HepG2 (cell line): ENCODE measurements around the gene HSPB7. TPM values are rescaled to one million over a fixed set of nuclear protein-coding genes. Genes with fewer than 3 reads are reported as not detected.

Source experiments
- CHD4 ChIP-seq: fragments of 200-600 bp; sonication (generic); IDR thresholded peaks from 2 replicates; pipeline ENCODE4 v1.7.0; 2017; ENCODE audit warnings: mild to moderate bottlenecking, low read length, borderline replicate concordance
- ELF3 ChIP-seq: IDR thresholded peaks from 2 replicates; pipeline ENCODE4 v1.6.1; 2016; ENCODE audit warnings: missing genetic modification reagents, missing compliant biosample characterization
- KDM2A ChIP-seq: sonication (generic); formaldehyde crosslinking; IDR thresholded peaks from 2 replicates; pipeline ENCODE4 v1.4.0; 2020; ENCODE audit warnings: low read depth, missing genetic modification reagents, borderline replicate concordance
- KLF15 ChIP-seq: sonication (generic); formaldehyde crosslinking; IDR thresholded peaks from 2 replicates; pipeline ENCODE4 v1.8.1; 2023; ENCODE audit warnings: borderline replicate concordance, mild to moderate bottlenecking, inconsistent platforms, missing genetic modification reagents, mixed read lengths
- MATR3 ChIP-seq: sonication (generic); formaldehyde crosslinking; IDR thresholded peaks from 2 replicates; pipeline ENCODE4 v1.4.0; 2020; ENCODE audit warnings: missing genetic modification reagents
- MEF2D ChIP-seq: sonication (generic); formaldehyde crosslinking; IDR thresholded peaks from 2 replicates; pipeline ENCODE4 v1.5.1; 2020; ENCODE audit warnings: mild to moderate bottlenecking, missing genetic modification reagents
- NFE2L2 ChIP-seq: fragments of 150-350 bp; IDR thresholded peaks from 2 replicates; pipeline ENCODE4 v1.6.1; 2014; ENCODE audit warnings: low read length
- PHF21A ChIP-seq: sonication (generic); formaldehyde crosslinking; IDR thresholded peaks from 2 replicates; pipeline ENCODE4 v1.5.0; 2020; ENCODE audit warnings: mild to moderate bottlenecking, missing genetic modification reagents
- POGZ ChIP-seq: sonication (generic); formaldehyde crosslinking; IDR thresholded peaks from 2 replicates; pipeline ENCODE4 v1.4.0; 2020; ENCODE audit warnings: mild to moderate bottlenecking, missing genetic modification reagents
- SKIL ChIP-seq: sonication (generic); formaldehyde crosslinking; IDR thresholded peaks from 2 replicates; pipeline ENCODE4 v1.8.0; 2022; ENCODE audit warnings: missing genetic modification reagents, mild to moderate bottlenecking, moderate library complexity, borderline replicate concordance
- SP5 ChIP-seq: IDR thresholded peaks from 2 replicates; pipeline ENCODE4 v1.6.1; 2016; ENCODE audit warnings: low read depth, borderline replicate concordance
- ZBTB43 ChIP-seq: sonication (generic); formaldehyde crosslinking; conservative IDR thresholded peaks from 2 replicates; pipeline ENCODE4 v1.4.0; 2020; ENCODE audit warnings: missing genetic modification reagents
- ZBTB7B ChIP-seq: sonication (generic); formaldehyde crosslinking; IDR thresholded peaks from 2 replicates; pipeline ENCODE4 v1.4.0; 2020; ENCODE audit warnings: missing genetic modification reagents
- polyA plus RNA-seq, 8 experiments: library from polyadenylated mRNA; depleted of rRNA in 3 of 8; stranded (reverse) in 7 of 8; unstranded in 1 of 8; fragments of >200 nt; fragmentation: Illumina TruSeq in 4 of 8; extraction: Trizol in 4 of 8; gene quantifications; 2 replicates each; pipeline versions ENCODE4 v1.2.1 to v1.2.3, GENCODE V29; 2011 to 2016; ENCODE audit warnings: low read depth in 4 of 8, missing spikeins in 1 of 8, mixed read lengths in 1 of 8; ENCODE audit not compliant: insufficient read depth in 1 of 8
- total RNA-seq, 5 experiments: library from RNA; depleted of rRNA; stranded (reverse); fragments of >200 nt; fragmentation: Illumina TruSeq; extraction: Trizol; gene quantifications; 2 replicates each; pipeline ENCODE4 v1.2.3, GENCODE V29; 2016; ENCODE audit warnings: low read depth in 1 of 5
- TF ChIP-seq, protein P1 (sequence below): sonication (generic); formaldehyde crosslinking; IDR thresholded peaks from 2 replicates; pipeline ENCODE4 v1.4.0; 2020; ENCODE audit warnings: missing genetic modification reagents, borderline replicate concordance
- TF ChIP-seq, protein P2 (sequence below): sonication (generic); formaldehyde crosslinking; IDR thresholded peaks from 2 replicates; pipeline ENCODE4 v1.4.0; 2020; ENCODE audit warnings: missing genetic modification reagents; ENCODE audit errors: not compliant biosample characterization
- TF ChIP-seq, protein P3 (sequence below): sonication (generic); formaldehyde crosslinking; IDR thresholded peaks from 2 replicates; pipeline ENCODE4 v1.8.1; 2022; ENCODE audit warnings: low read depth, mild to moderate bottlenecking, missing genetic modification reagents

HSPB7 gene
- total and polyA plus RNA-seq, 2 of the 13 experiments (the other 11 are each of a cell fraction or from before 2014, with no cell fraction given): 0.20 TPM; not detected in 1

DNA sequence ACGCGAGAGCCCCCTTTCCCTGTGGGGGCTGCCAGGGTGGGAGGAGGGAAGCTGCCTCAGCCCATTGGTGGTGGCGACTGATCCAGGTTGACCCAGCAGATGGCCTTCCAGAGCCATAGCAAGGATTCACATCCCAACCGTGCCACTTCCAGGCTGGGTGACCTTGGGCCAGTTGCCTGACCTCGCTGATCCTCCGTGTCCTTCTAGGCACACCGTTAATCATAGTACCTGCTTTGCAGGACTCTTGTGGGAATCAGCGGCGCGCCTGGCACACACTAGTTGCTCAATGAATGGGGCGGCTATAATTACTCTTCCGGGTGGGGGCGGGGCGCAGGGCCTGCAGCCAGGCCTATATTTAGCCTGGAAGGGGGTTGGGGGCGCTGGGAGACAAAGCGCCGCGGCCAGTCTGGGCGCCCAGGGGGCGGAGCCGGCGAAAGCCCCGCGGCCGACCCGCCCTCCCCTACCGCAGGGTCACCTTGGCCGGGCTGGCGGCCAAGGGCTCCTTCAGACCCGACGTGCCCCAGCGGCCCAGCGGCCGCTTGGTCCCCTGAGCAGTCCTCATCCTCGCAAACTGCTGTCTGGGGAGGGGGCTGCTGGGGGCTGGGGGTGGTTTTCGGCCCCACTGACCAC lies 5.1 kb downstream of the HSPB7 start (continued):
- TF ChIP-seq, protein P1, sequence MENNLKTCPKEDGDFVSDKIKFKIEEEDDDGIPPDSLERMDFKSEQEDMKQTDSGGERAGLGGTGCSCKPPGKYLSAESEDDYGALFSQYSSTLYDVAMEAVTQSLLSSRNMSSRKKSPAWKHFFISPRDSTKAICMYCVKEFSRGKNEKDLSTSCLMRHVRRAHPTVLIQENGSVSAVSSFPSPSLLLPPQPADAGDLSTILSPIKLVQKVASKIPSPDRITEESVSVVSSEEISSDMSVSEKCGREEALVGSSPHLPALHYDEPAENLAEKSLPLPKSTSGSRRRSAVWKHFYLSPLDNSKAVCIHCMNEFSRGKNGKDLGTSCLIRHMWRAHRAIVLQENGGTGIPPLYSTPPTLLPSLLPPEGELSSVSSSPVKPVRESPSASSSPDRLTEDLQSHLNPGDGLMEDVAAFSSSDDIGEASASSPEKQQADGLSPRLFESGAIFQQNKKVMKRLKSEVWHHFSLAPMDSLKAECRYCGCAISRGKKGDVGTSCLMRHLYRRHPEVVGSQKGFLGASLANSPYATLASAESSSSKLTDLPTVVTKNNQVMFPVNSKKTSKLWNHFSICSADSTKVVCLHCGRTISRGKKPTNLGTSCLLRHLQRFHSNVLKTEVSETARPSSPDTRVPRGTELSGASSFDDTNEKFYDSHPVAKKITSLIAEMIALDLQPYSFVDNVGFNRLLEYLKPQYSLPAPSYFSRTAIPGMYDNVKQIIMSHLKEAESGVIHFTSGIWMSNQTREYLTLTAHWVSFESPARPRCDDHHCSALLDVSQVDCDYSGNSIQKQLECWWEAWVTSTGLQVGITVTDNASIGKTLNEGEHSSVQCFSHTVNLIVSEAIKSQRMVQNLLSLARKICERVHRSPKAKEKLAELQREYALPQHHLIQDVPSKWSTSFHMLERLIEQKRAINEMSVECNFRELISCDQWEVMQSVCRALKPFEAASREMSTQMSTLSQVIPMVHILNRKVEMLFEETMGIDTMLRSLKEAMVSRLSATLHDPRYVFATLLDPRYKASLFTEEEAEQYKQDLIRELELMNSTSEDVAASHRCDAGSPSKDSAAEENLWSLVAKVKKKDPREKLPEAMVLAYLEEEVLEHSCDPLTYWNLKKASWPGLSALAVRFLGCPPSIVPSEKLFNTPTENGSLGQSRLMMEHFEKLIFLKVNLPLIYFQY (CRISPR knock-in tag): no peak
- TF ChIP-seq KLF15 (no peak), KDM2A (CRISPR knock-in tag) (peak; percentile 74), POGZ (CRISPR knock-in tag) (peak; percentile 11; the same call in 1 of the 2 replicates), ZBTB43 (no peak), CHD4 (no peak), ZBTB7B (CRISPR knock-in tag) (0 out of 2 replicates have a peak, but pooled peaks have one; percentile 34), SKIL (peak; percentile 67; the same call in 1 of the 2 replicates), SP5 (CRISPR knock-in tag) (peak; percentile 73; the same call in 1 of the 2 replicates), PHF21A (CRISPR knock-in tag) (peak; percentile 64), NFE2L2 (no peak), ELF3 (CRISPR knock-in tag) (peak; percentile 40; the same call in 1 of the 2 replicates), MEF2D (CRISPR knock-in tag) (peak; percentile 98), MATR3 (CRISPR knock-in tag) (no peak)
- TF ChIP-seq, protein P2, sequence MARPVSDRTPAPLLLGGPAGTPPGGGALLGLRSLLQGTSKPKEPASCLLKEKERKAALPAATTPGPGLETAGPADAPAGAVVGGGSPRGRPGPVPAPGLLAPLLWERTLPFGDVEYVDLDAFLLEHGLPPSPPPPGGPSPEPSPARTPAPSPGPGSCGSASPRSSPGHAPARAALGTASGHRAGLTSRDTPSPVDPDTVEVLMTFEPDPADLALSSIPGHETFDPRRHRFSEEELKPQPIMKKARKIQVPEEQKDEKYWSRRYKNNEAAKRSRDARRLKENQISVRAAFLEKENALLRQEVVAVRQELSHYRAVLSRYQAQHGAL (CRISPR knock-in tag): no peak
- TF ChIP-seq, protein P3, sequence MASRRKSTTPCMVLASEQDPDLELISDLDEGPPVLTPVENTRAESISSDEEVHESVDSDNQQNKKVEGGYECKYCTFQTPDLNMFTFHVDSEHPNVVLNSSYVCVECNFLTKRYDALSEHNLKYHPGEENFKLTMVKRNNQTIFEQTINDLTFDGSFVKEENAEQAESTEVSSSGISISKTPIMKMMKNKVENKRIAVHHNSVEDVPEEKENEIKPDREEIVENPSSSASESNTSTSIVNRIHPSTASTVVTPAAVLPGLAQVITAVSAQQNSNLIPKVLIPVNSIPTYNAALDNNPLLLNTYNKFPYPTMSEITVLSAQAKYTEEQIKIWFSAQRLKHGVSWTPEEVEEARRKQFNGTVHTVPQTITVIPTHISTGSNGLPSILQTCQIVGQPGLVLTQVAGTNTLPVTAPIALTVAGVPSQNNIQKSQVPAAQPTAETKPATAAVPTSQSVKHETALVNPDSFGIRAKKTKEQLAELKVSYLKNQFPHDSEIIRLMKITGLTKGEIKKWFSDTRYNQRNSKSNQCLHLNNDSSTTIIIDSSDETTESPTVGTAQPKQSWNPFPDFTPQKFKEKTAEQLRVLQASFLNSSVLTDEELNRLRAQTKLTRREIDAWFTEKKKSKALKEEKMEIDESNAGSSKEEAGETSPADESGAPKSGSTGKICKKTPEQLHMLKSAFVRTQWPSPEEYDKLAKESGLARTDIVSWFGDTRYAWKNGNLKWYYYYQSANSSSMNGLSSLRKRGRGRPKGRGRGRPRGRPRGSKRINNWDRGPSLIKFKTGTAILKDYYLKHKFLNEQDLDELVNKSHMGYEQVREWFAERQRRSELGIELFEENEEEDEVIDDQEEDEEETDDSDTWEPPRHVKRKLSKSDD (CRISPR knock-in tag): no peak
